ENCODE data around the gene GRIN3A.

GRIN3A gene

DNA sequence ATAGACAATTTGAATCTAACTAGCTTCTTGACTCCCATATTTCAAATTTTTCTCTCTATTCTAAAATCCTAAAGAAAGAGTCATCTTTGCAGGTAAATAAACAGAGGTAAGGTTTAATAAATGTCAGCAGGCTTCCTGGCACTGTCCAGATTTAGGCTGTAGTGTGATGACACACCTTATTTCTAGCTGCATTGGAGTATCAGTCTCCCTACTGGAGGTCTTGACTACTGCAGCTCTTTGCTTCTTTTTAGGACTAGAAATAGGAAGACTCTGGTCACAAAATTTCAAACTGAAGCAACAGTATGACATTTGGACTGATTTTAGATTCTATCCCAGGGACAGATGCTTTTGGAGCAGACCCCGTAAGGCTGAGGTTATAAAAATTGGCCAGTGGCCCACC, 103.0 kb downstream of the GRIN3A start:
- no peaks in the 10 kb centered on the region for H3K27me3 ChIP-seq
- H3K36me3 ChIP-seq: no peaks in the 10 kb centered on the region
- no peaks in the 10 kb centered on the region for H3K9me3 ChIP-seq
- DNase-seq: no peak
- H3K4me1 ChIP-seq: no peaks in the 10 kb centered on the region
- TF ChIP-seq, protein P1, sequence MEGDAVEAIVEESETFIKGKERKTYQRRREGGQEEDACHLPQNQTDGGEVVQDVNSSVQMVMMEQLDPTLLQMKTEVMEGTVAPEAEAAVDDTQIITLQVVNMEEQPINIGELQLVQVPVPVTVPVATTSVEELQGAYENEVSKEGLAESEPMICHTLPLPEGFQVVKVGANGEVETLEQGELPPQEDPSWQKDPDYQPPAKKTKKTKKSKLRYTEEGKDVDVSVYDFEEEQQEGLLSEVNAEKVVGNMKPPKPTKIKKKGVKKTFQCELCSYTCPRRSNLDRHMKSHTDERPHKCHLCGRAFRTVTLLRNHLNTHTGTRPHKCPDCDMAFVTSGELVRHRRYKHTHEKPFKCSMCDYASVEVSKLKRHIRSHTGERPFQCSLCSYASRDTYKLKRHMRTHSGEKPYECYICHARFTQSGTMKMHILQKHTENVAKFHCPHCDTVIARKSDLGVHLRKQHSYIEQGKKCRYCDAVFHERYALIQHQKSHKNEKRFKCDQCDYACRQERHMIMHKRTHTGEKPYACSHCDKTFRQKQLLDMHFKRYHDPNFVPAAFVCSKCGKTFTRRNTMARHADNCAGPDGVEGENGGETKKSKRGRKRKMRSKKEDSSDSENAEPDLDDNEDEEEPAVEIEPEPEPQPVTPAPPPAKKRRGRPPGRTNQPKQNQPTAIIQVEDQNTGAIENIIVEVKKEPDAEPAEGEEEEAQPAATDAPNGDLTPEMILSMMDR (IDR thresholded peaks at IDR 0.05; ENCODE audit: low read depth, low read length): no peak
- H3K4me3 ChIP-seq (ENCODE audit: low read depth, low read length): no peak overlapping the region

DNA sequence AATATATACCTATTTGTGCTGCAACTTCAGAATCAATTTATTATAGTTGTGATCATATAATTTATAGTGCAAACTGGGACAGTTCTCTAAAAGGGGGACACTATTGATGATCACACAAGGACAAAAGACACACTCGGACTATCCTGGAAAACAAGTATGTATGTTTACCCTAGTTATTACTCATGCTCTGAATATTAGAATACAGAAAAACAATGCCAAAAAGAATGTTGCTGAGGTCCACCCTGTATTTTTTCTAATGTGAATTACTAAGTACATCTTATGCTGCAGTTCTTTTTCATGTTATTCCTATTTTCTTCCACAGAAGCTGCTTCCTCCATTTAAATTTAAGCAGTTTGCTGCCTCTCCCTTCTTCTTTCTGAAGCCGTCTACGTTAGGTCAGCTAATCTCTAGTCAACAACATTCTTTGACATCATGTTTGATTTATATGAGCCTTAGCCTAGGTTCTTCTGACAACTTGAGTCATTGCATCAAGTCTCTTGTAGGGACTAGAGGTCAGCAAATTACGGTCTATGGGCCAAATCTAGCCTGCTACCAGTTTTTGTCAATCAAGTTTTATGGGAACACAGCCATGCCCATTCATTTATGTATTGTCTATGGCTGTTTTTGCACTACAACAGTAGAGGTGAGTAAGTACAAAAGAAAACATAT, 103.6 kb downstream of the GRIN3A start:
- Histone ChIP-seq H3K4me3 (ENCODE audit: low read depth, low read length) (no peak overlapping the region), H3K36me3 (no peaks in the 10 kb centered on the region), H3K4me1 (no peaks in the 10 kb centered on the region), H3K27me3 (no peaks in the 10 kb centered on the region), H3K9me3 (no peaks in the 10 kb centered on the region)
- TF ChIP-seq, protein P1 (IDR thresholded peaks at IDR 0.05; ENCODE audit: low read depth, low read length): no peak
- DNase-seq: no peak

DNA sequence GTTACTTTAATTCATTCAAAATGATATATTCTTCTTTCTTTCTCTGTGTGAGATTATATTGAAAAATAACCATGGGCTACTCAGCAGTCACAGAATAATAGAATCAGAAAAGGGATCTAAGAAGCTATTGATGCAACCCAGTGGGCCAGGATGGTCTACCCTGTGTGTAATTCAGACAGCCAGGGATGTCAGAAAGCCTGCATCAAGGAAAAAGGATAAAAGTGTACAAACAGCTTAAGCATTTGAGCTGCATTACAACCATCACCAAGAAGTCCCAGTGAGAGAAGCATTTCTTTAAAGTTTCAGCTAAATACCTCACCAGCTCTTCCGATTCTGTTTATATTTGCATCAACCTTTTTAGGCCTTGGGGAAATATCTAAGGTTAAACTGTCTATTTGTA, 105.8 kb downstream of the GRIN3A start:
- H3K27me3 ChIP-seq: no peaks in the 10 kb centered on the region
- H3K36me3 ChIP-seq: no peaks in the 10 kb centered on the region
- TF ChIP-seq, protein P1 (IDR thresholded peaks at IDR 0.05; ENCODE audit: low read depth, low read length): no peak
- no peak for DNase-seq
- H3K9me3 ChIP-seq: no peaks in the 10 kb centered on the region
- H3K4me1 ChIP-seq: no peaks in the 10 kb centered on the region
- no peak overlapping the region for H3K4me3 ChIP-seq (ENCODE audit: low read depth, low read length)

DNA sequence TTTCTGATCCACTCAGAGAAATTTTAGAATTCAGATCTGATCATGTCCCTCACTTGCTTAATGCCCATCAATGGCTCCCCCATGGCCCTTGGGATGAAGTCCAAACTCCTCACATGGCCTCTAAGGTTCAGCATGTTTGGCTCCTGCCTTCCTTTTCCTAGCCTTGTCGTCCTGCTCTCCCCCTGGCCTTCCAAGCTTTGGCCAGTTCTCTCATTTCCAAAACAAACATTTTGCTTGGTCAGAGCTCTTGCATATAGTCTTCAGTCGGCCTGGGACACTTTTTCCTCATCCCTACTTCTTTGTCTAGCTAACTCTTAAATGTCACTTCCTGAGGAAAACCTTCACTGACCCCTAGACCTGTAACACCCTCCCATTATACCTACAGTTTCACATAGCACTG, 106.6 kb downstream of the GRIN3A start:
- DNase-seq: no peak
- TF ChIP-seq, protein P1 (IDR thresholded peaks at IDR 0.05; ENCODE audit: low read depth, low read length): no peak
- H3K4me1 ChIP-seq: no peaks in the 10 kb centered on the region
- no peaks in the 10 kb centered on the region for H3K36me3 ChIP-seq
- H3K4me3 ChIP-seq (ENCODE audit: low read depth, low read length): no peak overlapping the region
- H3K9me3 ChIP-seq: no peaks in the 10 kb centered on the region
- H3K27me3 ChIP-seq: no peaks in the 10 kb centered on the region

DNA sequence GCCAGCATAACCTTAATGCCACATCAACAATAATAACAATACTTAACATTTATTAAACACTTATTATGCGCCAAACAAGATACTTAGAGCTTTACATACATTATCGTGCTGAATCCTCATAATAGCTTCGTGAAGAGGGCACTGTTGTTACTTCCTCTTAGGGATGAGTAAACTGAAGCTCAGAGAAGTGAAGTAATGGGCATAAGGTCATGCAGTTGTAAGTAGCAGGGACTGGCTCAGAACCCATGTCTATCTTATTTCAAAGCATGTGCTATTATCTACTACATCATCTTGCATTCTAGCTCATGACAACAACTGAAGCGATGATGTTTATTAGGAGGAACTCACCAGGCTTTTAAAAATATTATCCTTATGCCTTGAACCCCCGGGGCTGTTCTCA, 108.8 kb downstream of the GRIN3A start:
- TF ChIP-seq, protein P1 (IDR thresholded peaks at IDR 0.05; ENCODE audit: low read depth, low read length): no peak
- DNase-seq: no peak

DNA sequence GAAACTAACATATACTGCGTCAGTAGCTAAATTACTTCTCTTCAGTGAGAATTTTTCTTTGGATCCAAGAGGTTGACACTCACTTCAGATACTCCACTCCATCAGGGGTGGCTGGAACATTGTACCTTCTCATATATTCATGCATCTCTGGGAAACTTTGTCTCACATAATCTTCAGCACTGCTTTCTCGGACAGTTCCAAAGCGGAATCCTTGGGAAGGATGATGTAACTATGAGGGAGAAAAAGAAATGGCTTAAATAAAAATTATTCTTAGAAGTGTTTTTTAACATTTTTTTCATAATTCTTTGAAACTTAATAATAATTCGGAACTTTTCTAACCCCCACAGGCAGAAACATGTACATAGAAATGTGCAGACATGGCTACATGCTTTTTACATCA, 110.3 kb downstream of the GRIN3A start:
- Histone ChIP-seq H3K36me3 (no peaks in the 10 kb centered on the region), H3K4me3 (ENCODE audit: low read depth, low read length) (no peak overlapping the region), H3K4me1 (no peaks in the 10 kb centered on the region), H3K9me3 (no peaks in the 10 kb centered on the region), H3K27me3 (no peaks in the 10 kb centered on the region)
- TF ChIP-seq, protein P1 (IDR thresholded peaks at IDR 0.05; ENCODE audit: low read depth, low read length): no peak
- no peak for DNase-seq

More for the DNA sequence above, 108.8 kb downstream of the GRIN3A start:
- Histone ChIP-seq H3K9me3 (no peaks in the 10 kb centered on the region), H3K36me3 (no peaks in the 10 kb centered on the region), H3K27me3 (no peaks in the 10 kb centered on the region), H3K4me3 (ENCODE audit: low read depth, low read length) (no peak overlapping the region), H3K4me1 (no peaks in the 10 kb centered on the region)

Measured in BE2C (cell line).